Ovary (tissue), 9 donors: Measurements from ENCODE around the gene SLX4IP. TPM values are rescaled to one million over a fixed set of nuclear protein-coding genes. Genes with fewer than 3 reads are reported as not detected.
A peak's percentile ranks its signal among the peaks of the same experiment; 100 is the strongest.

Experiments
- DNase-seq, 5 donors: peaks; one replicate each; pipeline ENCODE4 v3.0.0-alpha.2; 2019 to 2020
- H3K27ac ChIP-seq, 2 donors: fragments of 200-600 bp; one replicate each; pipeline versions ENCODE4 v1.5.1 to v1.8.0; 2019 to 2022
- H3K27me3 ChIP-seq: fragments of 200-600 bp; one replicate; pipeline ENCODE4 v1.8.0; 2022
- H3K36me3 ChIP-seq: fragments of 200-600 bp; sonication (generic); one replicate; pipeline ENCODE4 v1.5.1; 2019
- H3K4me1 ChIP-seq: one replicate; pipeline ENCODE4 v1.8.1; 2013; ENCODE audit warnings: mild to moderate bottlenecking, moderate library complexity; ENCODE audit not compliant: insufficient read depth
- H3K4me3 ChIP-seq: fragments of 200-600 bp; sonication (generic); one replicate; pipeline ENCODE4 v1.5.1; 2017
- H3K9me3 ChIP-seq, 2 donors: fragments of 200-600 bp in 1 of 2; sonication (generic) in 1 of 2; one replicate each; pipeline versions ENCODE4 v1.5.1 to v1.8.1; 2013 to 2019; ENCODE audit warnings: mild to moderate bottlenecking in 1 of 2, moderate library complexity in 1 of 2
- CTCF ChIP-seq, 3 donors: fragments of 450-650 bp in 2 of 3; fragments of 200-600 bp in 1 of 3; IDR thresholded peaks; one replicate each; pipeline versions ENCODE4 v1.5.1 to v1.8.0; 2016 to 2022; ENCODE audit warnings: antibody characterized with exemption in 3 of 3, mild to moderate bottlenecking in 1 of 3
- EP300 ChIP-seq: sonication (generic); formaldehyde crosslinking; IDR thresholded peaks from one replicate; pipeline ENCODE4 v1.6.1; 2017; ENCODE audit warnings: antibody characterized with exemption
- POLR2A ChIP-seq: fragments of 450-650 bp; IDR thresholded peaks from one replicate; pipeline ENCODE4 v1.6.1; 2017; ENCODE audit warnings: antibody characterized with exemption, mild to moderate bottlenecking, moderate library complexity
- WGBS, 3 donors: extraction: QIAGEN DNeasy Blood & Tissue Kit in 1 of 3; methylation state at CpG; one replicate each; pipeline versions ENCODE4 v1.1.5 to v1.1.7; 2013 to 2017; 5-methylcytosine and 5-hydroxymethylcytosine counted together
- intact Hi-C, 4 donors: fragments of 100-400 bp; cut with DNase I; formaldehyde crosslinking; loops; one replicate each; pipeline versions ENCODE4 v1.11.0 to v1.15.1; 2022 to 2023
- polyA plus RNA-seq, 2 donors: library from polyadenylated mRNA; stranded (reverse); fragments of 200-250 nt in 1 of 2; fragments of 350-450 nt in 1 of 2; fragmentation: Illumina TruSeq in 1 of 2; extraction: RNeasy Lipid Tissue Mini Kit (QIAGEN cat#74804) in 1 of 2; gene quantifications; one replicate each; pipeline ENCODE4 v1.2.3, GENCODE V29; 2013 to 2014
- total RNA-seq, 7 donors: library from RNA; depleted of rRNA in 2 of 7; stranded (reverse); fragments of >200 nt in 2 of 7; fragmentation: NEBNext Ultra II Directional in 3 of 7; extraction: Animal tissue kit (Norgen Biotek cat#: 25700) in 3 of 7; gene quantifications; one replicate each; pipeline versions ENCODE4 v1.1.0 to v1.2.4, GENCODE V29; 2016 to 2023
- donor health status: DM: no; HTN: no; CAD: no; lungs with moderate emphysema.
- donor health status: DM: no; HTN: no; CAD: no.
- donor health status: Bipolar disorder and iron deficiency.
- donor health status: DM: yes; HTN: yes; CAD: no.
- donor health status: DM: no; HTN: no; CAD: no.
- donor health status: DM: yes; HTN: yes; CAD: no.

Gene SLX4IP
- total and polyA plus RNA-seq, 9 donors: 0.98 to 5.1 (median 2.8) TPM

GRCh38 chr20:10436053-10436699, 1.1 kb downstream of the SLX4IP start:
- Histone ChIP-seq H3K27me3 (no peaks in the 10 kb centered on the region), H3K4me3 (no peak overlapping the region), H3K27ac (no peak overlapping the region), H3K9me3 (no peaks in the 10 kb centered on the region), H3K4me1 (peaks cover 7% of the 10 kb centered on the region), H3K36me3 (no peaks in the 10 kb centered on the region)
- TF ChIP-seq EP300: no peak
- TF ChIP-seq POLR2A: no peak
- TF ChIP-seq CTCF (IDR thresholded peaks at IDR 0.05): no peak
- DNase-seq: peak in 3 of 5 donors; percentile 47 to 53 (median 52)
- intact Hi-C loops: loop anchor here in 1 of 4 donors (10.0 kb wide), 1 partner anchor 239 kb away; the partner anchor contains the start of gene JAG1
- 92 to 95% (median 93%) methylated on average over 20 of the region's 20 CpGs for WGBS, 3 donors

GRCh38 chr20:10438217-10438616, 3.1 kb downstream of the SLX4IP start:
- Histone ChIP-seq H3K4me3 (no peak overlapping the region), H3K27ac (no peak overlapping the region), H3K9me3 (no peaks in the 10 kb centered on the region), H3K4me1 (peaks cover under 1% of the 10 kb centered on the region), H3K27me3 (no peaks in the 10 kb centered on the region), H3K36me3 (no peaks in the 10 kb centered on the region)
- intact Hi-C loops: loop anchor here in 1 of 4 donors (10.0 kb wide), 1 partner anchor 237 kb away; the partner anchor contains the start of gene JAG1
- no peak for DNase-seq
- TF ChIP-seq POLR2A (no peak), EP300 (no peak), CTCF (IDR thresholded peaks at IDR 0.05) (no peak)
- WGBS, 3 donors: 79 to 99% (median 96%) methylated on average over 4 of the region's 4 CpGs

GRCh38 chr20:10443936-10444335, 8.8 kb downstream of the SLX4IP start:
- intact Hi-C loops: no loop called here
- 52 to 68% (median 60%) methylated on average over 2 of the region's 2 CpGs for WGBS, 3 donors
- no peak for DNase-seq

GRCh38 chr20:10445758-10446157, 10.7 kb downstream of the SLX4IP start:
- H3K36me3 ChIP-seq: no peaks in the 10 kb centered on the region
- no peak for TF ChIP-seq CTCF (IDR thresholded peaks at IDR 0.05)
- no peak for TF ChIP-seq EP300
- no peak for TF ChIP-seq POLR2A
- H3K4me3 ChIP-seq: no peak overlapping the region
- H3K4me1 ChIP-seq: peaks cover 2% of the 10 kb centered on the region
- no peaks in the 10 kb centered on the region for H3K27me3 ChIP-seq
- no peak for DNase-seq
- intact Hi-C loops: no loop called here
- WGBS, 3 donors: 84 to 97% (median 88%) methylated on average over 4 of the region's 4 CpGs
- H3K9me3 ChIP-seq: no peaks in the 10 kb centered on the region
- no peak overlapping the region for H3K27ac ChIP-seq

More at GRCh38 chr20:10443936-10444335, 8.8 kb downstream of the SLX4IP start:
- H3K27me3 ChIP-seq: no peaks in the 10 kb centered on the region
- no peaks in the 10 kb centered on the region for H3K9me3 ChIP-seq
- H3K4me1 ChIP-seq: no peaks in the 10 kb centered on the region
- no peak overlapping the region for H3K27ac ChIP-seq
- no peak overlapping the region for H3K4me3 ChIP-seq
- H3K36me3 ChIP-seq: no peaks in the 10 kb centered on the region
- TF ChIP-seq EP300: no peak
- TF ChIP-seq CTCF (IDR thresholded peaks at IDR 0.05): no peak
- TF ChIP-seq POLR2A: no peak
